ENCODE measurements around the gene ACSS2. TPM values are rescaled to one million over a fixed set of nuclear protein-coding genes. Genes with fewer than 3 reads are reported as not detected.
A peak's percentile ranks its signal among the peaks of the same experiment; 100 is the strongest.
"Not testable (repeated sequence)": the region's sequence is repeated elsewhere in the genome, so short reads cannot be mapped to it uniquely, and the experiment has no call there.

Gene ACSS2
- polyA plus RNA-seq, 12 donors: 39.2 to 74.0 (median 58.6) TPM; not detected in 1

DNA sequence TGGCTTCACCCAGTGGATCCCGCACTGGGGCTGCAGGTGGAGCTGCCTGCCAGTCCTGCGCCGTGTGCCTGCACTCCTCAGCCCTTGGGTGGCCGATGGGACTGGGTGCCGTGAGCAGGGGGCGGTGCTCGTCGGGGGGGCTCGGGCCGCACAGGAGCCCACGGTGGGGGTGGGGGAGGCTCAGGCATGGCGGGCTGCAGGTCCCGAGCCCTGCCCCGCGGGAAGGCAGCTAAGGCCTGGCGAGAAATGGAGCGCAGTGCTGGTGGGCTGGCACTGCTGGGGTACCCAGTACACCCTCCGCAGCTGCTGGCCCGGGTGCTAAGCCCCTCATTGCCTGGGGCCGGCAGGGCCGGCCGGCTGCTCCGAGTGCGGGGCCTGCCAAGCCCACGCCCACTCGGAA, 22.3 kb downstream of the ACSS2 start:
- not testable (repeated sequence) for DNase-seq

DNA sequence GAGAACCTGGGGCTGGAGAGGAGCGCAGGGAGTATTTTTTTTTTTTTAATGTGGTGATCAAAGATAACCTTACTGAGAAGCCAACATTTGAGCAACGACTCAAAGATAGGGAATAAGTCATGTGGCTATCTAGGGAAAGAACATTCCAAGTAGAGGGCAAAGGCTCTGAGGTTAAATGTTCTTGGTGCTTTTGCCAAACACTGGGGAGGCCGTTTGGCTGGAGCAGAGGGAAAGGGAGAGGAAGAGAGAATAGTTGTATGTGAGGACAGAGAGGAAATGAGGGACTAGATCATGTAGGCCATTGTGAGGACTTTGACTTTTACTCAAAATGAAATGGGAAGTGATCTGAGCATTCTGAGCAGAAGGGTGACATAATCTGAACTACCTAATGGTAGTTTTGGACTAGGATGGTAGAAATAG, 27.8 kb downstream of the ACSS2 start:
- DNase-seq: no peak

DNA sequence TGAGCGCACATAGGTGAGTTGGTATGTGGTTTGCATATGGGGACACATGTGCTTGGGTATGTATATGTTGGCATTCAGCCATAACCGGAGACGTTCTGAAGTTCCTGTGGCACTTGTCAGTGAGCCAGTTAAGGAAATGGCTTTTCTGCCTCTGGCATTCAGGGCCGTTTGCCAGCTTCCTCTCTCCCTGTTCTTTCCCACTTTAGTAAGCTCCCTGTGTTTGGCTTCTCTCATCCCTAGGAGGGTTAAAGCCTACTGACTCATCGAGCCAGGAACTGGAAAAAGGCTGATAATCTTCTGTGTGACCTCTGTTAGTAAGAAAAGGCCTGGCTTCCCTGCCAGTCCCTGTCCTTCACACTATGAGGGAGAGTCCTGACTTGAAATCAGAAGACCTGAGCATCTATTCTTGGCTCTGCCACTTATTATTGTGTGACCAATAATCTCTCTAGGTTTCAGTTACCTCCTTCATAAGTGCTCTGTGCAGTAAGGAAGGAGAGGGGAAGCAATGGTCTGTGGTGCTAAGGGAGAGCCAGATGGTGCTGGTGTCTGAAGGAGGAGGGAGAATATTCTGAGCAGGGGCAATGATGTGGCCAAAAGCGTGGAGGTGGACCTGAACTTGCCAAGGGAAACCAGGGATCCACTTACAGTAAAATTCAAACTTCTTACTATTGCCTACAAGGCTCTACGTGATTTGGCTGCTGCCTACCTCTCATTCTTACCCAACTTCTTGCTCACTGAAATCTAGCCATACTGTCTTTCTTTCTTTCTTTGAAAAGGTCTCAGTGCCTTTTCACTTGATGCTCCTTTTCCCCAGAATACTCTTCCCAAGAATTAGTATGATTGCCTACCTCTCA, 31.4 kb downstream of the ACSS2 start:
- DNase-seq: peak; percentile 20

DNA sequence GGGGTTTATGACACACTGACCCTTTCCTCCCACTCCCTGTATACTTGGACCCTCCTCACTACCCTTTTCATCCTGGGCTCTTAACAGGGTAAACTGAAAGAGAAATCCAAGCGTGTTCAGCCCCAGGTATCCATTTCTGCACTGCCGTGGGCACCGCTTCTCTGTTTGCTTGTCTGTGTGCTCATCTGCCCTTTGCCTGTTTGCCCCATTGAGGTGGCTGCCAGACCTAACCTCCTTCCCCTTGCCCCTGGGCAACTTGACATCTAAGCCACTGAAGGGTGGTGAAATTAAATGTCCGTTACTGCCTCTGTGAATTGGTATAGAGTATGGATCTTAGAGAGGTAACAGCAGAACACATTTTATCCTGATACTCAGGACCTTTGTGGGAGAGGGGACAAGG, 38.7 kb downstream of the ACSS2 start:
- DNase-seq: no peak

DNA sequence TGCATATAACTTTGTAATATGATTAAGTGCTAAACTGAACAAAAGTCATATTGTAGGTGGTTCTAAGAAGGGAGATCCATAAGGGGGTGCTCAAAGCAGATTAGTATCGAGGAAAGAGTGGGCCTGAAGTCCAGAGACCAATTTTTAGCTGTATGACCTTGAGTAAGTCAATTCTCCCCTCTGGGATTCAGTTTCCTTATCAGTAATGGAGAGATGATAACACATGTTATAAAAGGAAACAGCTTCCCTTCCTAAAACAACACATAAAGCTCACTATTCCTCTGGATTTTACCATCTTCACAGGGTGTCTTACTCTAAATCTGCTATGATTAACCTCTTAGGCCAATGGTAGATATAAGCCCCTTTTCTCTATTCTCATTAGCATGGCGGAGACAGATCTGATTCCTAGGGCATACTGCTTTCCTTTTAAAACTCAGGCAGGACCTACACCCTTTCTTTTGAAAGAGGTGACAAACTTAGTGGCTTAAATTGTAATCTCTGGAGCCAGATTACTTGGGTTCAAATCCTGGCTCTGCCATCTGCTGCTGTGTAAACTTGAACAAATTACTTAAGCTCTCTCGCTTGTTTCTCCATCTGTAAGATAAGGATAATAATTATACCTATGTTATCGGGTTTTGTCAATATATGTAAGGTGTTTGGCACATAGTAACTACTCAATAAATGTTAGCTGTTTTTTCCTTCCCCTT, 39.5 kb downstream of the ACSS2 start:
- no peak for DNase-seq

DNA sequence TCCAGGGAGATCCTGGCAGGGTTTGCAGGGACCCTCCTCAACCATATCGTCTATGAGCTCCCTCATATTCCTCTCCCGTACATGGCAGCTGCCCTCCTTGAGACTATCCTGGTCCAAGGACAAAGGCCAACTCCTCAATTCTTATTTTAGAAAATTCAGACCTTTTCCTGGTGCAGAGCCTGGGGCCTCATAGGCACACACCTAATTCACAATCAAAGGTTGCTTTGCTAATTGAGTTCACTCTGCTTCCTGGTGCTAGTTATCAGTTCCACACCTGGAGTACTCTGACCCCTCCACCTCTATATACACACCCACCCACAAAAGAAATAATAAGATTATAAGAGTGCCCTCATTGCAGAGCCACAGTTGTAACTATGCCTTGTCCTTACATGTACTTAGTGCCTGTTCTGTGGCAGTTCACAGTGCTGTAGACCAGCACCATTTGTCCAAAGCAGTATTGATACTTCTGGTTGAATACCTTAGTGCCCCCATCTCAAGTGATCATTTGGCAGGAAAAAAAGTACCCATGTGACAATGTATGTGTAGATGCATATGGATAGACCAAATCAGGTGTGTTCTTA, 40.5 kb downstream of the ACSS2 start:
- DNase-seq: no peak

DNA sequence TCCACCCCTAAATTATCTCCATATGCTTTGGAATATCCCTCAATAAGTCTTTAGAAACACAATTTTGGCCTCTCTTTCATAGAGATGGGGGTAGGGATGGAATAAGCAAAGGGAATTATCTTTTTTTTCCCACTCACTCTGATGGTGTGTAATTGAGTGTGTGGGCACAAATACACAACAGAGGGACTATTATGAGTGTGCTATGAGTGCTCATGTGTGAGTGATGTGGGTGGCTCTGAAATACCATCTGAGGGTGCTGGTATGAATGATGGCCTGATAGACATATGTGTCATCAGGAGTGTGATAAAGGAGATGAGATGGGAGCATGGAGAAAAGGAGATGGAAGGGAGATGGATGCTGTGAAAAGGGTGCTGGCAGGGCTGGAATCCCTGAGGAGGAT, 43.6 kb downstream of the ACSS2 start:
- no peak for DNase-seq

DNA sequence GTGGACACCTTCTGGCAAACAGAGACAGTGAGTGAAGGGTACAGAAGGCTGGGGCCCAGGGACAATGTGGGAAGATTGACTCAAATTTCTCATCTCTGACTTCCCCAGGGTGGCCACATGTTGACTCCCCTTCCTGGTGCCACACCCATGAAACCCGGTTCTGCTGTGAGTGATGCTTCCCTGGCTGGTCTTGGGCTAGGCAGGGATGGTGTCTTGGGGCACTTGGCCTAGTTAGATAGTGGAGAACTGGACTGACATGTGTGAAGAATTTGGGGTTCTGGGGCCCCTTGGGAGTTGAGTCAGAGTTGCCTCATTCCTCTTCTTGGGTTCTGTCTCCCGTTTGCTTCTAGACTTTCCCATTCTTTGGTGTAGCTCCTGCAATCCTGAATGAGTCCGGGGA, 45.0 kb downstream of the ACSS2 start:
- no peak for DNase-seq

DNA sequence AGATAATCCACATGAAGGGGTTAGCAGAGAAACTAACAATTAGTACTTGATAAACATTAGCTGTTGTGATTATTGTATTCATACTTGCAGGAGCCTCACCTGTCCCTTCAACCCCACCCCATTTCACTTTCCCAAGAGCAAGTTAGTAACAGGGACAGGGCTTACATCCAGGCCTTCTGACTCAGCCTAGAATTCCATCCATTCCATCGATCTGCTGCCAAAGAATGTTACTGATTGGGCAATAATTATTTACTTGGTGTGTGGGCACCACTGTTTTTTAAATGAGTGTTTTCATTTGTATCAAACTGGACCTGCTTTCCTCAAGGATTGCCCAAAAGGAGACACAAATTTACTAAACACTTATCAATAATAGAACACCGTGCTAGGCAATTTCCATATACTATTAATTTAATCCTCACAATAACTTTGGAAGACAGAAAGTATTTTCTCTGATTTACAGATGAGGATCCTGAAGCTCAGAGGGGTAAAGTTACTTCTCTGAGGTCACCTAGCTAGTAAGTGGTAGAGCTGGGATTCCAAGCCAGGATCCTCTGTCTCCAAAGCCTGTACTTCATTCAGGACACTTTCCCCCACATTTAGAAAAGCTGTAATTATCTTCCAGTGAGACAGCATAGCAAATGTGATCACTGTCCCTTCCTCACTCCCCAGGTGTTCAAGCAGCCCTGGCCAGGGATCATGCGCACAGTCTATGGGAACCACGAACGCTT, 46.4 kb downstream of the ACSS2 start:
- DNase-seq: no peak

DNA sequence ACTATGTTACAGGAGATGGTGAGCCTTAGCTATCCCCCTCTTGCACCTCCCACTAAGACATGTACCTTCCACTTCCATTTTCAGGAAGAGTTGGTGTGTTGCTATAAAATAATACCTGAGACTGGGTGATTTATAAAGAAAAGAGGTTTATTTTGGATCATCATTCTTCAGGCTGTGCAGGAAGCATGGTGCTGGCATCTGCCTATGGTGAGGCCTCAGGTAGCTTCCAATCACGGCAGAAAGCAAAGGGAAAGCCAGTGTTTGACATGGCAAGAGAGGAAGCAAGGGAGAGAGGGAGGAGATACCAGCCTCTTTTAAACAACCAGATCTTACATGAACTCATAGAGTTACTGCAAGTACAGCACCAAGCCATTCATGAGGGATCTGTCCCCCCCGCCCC, 47.0 kb downstream of the ACSS2 start:
- DNase-seq: no peak

DNA sequence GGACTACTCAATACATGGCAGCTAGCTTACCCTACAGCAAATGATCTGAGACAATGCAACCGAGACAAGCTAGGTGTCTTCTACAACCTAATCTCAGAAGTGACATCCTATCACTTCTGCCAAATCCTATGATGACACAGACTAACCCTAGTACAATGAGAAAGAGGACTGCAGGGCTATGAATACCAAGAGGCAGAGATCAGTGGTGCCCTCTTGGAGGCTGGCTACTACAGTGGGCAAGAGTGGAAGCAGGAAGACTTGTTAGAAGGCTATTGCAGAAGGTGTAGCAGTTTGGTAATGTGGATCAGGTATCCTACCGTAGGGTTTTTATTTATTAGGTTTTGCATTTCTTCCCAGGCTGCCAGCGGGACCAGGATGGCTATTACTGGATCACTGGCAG, 48.9 kb downstream of the ACSS2 start:
- no peak for DNase-seq

DNA sequence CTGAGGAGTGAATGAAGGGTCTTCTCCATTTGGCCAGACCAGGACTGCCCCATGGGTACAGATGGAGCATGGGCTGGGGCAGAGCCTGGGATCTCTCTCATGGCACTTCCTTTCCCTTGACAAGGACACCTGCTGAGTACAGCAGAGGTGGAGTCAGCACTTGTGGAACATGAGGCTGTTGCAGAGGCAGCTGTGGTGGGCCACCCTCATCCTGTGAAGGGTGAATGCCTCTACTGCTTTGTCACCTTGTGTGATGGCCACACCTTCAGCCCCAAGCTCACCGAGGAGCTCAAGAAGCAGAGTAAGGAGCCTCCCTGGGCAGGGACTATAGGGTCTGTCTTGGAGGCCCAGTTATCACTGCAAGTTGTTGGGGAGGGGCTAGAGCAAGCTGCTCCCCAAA, 49.6 kb downstream of the ACSS2 start:
- no peak for DNase-seq

DNA sequence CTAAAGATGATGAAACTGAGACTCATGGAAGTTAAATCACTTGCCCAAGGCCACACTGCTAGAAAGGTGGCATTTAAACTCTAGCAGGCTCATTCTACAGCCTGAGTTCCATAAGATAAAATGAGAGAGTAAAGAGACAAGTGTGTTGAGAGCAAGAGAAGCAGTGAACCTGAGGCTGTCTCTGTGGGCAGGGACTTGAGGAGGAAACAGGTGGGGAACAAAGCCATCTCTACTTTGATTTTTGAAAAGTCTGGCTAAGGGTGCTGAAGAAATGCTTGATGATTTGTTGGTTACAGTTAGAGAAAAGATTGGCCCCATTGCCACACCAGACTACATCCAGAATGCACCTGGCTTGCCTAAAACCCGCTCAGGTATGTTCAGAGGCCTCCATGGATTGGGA, 50.2 kb downstream of the ACSS2 start:
- no peak for DNase-seq

DNA sequence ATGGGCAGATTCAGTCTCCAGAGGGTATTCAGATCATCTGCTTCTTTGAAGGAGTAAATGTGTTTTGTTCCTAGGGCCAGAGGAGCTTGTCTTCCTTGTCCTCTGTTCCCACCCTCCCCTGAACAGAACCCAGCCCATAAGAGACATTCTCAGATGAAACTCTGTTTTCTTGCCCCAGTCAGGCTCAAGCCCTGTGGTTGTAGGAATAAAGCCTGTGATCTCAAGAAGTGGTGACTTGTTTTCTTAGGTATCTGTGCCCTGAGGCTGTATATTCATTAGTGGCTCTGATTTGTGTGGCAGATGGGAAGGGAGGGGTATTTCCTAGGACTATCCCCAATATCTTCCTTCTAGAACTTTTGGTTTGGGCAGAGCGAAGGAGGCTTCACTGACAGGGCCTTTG, 51.3 kb downstream of the ACSS2 start:
- no peak for DNase-seq

DNA sequence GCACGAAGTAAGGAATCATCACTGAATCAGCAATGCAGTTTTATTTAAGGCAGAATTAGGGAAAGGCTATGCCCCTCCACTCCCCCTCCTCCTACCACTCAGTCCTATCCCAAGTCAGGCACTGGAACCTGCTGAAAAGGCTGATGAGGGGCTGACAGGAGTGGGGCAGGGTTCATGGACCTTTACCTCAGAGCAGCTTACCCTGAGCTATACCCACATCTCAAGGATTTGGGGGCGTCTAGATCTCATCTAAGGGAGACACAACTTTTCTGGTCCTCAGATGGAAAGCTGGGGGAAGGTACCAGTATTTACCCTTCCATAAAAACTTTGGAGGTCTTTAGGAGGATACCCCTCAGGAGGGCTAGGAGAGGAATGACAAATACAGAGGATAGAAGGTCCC, 52.0 kb downstream of the ACSS2 start:
- no peak for DNase-seq

DNA sequence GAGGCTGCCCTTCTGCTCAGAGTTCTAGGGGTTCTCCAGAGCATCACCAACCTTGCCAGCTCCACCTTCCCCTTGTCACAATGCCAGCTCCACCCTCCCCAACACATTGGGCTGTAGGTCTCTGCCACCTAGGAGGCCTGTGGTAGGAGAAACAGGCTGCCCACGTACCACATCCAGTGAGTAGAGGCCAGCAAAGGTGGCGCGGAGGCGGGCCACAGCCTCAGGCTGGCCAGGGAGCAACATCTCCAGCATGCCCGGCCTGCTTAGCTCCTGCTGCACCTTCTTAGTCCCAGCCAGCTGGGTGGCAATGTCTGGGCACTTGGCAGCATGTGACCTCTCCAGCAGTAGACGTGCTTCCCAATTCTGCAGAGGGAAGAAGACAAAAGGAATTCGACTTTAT, 55.4 kb downstream of the ACSS2 start:
- no peak for DNase-seq

DNA sequence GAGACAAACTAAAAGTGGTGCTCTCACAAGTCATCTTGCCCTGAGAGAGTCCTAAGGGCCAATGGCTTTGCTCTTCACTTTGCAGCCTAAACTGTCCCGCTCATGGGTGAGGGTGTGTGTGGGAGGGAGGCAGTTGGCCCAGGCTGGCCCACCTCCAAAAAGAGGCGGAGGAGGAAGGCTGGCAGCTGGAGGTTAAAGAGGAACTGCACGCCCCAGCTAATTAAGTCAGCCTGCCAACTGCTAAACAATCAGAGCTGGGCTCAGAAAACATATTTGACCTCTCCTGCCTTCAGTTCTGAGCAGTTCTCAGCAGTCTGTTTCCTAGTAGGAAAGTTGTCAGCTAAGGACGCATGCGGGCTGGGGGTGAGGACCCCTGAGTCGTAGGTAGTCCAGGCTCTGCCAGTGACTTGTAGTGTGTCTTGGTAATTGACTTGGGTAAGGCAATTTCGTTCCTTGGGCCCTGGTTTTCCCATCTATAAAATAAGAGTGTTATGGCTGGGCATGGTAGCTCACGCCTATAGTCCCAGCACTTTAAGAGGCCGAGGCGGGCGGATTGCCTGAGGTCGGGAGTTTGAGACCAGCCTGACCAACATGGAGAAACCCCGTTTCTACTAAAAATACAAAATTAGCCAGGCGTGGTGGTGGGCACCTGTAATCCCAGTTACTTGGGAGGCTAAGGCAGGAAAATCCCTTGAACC, 62.2 kb downstream of the ACSS2 start:
- DNase-seq: peak; percentile 42

DNA sequence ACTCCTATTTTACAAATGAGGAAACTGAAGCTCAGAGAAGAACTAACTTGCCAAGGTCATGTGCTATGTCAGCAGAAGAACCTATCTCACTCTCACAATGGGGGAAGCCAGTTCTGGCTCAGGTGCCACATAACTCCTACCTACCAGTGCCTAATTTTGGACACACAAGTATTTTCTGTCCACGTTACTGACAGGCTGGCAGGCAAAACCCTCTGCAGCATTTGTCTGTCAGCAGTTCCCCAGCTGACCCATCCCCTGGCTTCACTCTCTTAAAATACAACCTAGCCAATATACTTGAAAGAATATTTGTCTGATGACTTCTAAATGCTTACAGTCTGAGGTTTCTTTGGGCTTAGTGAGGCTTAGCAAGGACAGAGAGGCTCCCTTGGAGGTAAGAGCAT, 63.7 kb downstream of the ACSS2 start:
- DNase-seq: no peak

DNA sequence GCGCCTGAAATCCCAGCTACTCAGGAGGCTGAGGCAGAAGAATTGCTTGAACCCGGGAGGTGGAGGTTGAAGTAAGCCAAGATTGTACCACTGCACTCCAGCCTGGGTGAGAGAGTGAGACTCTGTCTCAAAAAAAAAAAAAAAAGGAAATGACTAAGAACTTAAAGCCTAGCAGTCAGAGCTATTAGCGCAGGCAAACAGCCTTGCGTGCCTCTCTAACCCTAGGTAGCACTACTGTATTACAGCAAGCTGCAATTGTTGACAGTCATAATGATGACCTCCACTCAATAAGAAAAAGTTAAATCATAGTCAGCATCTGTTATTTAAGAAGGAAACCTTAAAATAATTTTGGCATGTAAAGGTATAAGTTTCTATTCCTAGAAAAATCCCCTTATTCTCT, 64.8 kb downstream of the ACSS2 start:
- DNase-seq: no peak

DNA sequence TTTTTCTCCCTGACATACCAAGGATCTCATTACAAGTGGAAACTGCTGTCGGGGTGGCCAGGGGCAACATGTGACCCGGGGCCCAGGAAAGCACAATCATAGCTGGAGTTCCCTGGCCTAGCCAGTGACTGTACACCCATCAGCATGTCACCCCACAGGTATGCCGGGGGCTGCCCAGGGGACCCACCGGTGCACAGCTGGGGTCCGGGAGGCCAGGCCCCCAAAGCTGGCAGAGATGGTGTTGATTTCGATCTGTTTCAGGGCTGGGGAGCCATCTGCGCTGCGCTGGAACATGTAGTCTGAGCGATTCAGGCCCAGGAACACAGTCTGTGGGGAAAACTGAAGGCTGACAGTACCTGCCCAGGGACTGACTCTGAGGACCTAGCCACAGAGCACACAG, 65.9 kb downstream of the ACSS2 start:
- no peak for DNase-seq

DNA sequence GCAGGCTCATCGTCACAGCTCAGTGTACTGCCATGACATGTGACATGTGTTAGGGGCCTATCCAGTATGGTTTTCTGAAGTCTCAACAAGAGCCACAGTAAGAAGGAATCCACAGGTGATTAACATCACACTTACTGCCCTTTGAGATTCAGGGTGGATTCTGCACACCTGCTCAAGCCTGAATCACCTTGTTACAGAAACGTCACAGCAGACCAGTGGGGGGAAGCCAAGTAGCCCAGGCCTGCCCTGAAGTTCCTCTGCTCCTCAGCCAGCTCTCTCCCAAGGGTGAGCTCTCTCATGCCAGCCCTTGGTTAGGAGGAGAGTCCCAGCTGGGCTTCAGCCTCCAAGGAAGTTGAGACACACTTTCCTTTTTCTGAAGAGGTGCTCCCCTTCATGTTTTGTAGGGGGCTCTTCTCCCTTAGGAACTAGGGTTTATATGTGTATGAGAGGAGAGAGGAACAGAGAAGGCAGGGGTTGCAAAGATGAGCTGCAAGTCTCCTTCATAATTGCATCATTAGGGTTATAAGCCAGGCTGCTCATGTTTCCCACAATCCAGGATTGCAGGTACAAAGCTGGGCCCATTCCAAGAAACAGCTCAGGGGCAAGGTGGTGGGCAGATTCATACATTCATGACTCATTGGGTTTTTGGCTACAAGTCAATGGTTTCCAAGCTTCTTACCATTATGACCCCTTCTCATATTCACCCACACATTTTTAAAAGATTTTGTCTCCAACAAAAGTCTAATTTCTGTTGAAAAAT, 67.6 kb downstream of the ACSS2 start:
- no peak for DNase-seq
